Measurements from ENCODE around the gene SAE1.
A peak's percentile ranks its signal among the peaks of the same experiment; 100 is the strongest.

Gene SAE1

DNA sequence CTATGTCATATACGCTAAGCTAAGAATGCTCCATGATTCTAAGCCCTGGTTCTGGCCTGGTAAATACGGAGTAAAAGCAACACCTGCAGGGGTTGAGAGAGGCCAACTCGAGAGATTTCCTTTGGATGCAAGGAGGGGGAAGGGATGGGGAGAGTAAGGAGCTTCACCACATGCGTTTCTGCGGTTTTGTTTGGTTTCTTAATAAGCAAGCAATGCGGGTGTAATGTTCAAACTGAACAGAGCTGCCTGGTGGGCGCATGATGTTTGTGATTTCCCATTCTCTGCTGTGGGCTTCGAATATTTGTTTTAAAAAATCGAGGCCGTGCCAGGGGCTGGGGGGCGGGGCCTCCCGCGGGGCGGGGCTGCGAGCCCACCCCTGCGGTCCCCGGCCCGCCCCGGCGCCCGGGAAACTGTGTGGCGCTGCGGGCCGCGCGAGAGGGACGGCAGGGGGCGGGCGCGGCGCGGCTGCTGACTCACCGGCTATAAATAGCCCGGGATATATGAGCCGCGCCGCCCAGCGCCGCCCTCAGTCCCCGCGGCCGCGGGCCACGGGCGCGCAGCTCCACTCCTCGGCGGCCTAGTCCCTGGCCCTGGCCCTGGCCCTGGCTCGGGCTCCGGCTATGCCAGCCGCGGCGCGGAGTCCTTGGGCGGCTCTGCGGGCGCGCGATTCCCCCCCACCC is 95.3 kb downstream of the SAE1 start:
- DNase-seq = peak; percentile 86

DNA sequence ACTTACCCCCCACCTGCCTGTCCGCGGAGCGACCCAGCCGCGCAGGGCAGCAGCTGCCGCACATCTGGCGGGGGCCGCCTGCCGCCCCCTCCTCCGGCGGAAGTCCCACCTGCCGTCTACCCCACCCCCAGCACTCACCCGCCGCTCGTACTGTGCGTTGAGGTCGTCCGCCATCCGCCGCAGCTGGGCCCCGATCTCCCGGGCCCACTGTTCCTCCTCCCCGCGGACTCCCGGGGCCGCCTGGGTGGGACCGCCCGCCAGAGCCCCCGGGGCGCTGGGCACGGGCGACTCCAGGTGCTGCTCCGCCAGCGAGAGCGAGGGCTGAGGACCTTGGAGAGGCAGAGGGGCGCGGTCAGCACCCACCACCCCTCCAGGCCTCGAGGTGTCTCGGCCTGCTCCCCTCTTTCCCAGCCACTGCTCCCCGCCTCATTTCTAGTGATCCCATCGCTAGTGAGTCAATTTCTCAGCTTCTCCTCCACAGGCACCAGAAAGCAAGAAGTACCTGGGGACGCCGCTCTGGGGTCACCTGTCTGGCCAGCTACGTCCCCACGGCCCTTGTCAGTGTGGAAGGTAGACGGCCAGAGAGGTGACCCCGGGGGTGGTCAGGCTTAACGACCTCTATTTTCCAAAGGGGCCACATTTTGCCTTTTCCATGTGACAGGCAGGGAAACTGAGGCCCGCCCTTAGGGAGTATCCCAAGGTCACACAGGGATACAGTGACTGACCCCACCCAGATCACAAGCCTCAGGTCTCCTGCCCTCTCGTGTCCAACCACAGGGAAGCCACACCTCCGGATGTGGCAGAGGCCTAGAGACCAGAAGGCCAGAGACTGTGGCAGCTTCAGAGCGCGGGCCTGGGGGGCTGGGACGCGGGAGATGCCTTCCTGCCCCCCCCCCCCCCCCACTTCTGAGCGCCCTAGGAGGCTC is 96.1 kb downstream of the SAE1 start:
- no peak for DNase-seq

DNA sequence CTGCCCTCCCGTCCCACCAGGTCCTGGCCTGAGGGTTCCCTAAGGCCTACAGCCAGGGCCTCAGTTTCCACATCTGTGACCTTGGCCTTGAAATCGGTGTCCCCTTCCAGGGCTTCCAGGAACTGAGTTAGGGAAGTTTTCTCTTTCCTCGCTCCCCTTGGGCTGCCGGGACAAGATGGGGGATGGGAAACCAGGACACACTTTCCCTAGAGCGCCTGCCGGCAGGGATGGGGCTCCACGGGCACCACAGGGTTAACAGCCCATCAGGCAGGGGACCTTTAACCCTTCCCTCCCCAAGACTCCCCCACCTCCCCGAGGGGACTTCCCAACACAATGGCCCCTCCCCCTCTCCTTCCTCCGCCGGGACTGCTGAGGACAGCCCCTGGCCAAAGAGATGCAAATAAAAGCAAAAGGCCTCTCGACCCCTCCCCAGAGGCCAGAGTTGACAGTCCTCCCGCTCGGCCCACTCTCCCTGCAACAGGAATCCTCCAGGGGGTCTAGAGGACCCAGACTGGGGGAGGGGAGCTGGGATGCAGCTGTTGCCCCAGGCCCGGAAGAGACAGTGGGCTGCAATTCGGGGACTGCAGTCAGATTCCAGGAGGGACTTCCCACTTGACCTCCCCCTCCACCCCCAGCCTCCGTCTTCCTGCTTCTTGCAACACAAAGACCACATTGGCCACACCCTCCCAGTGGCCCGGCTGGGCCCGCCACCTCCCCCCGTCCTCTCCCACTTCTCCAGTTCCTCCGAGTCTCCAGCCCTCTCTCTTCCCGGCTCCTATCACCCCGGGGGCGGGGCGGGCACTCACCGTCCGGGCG is 96.9 kb downstream of the SAE1 start:
- no peak for DNase-seq

DNA sequence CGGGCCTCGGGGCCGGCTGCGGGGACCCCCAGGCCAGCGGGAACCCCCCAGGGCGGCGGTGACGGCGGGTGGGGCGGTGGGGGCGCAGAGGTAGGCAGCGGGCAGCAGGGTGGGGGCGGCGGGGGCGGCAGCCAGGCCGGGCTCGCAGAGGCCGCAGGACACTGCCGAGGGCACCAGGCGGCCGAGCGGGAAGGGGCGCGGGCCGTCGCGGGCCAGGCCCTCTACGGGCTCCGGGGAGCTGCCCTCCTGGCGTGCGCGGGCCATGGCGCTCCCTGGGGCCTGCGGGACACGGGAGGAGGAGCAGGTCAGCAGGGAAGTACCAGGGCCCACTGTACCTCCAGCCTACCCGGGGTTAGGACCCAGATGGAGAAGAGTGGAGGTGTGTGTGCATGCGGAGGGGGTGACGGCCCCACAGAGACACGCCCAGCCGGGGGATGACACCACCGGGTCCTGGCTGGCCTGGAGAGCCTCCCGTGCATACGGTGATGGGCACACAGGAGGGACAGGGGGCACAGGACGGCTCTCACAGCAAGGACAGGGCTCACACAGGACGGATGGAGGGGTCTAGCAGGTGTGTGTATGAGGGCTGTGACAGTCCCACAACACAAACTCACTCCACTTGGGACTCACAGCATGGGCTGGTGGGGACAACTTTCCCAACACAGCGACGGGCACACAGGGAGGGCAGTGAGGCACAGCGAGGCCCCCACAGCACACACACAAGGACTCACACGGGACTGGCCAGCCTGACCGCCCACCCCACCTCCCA is 97.7 kb downstream of the SAE1 start:
- DNase-seq = peak; percentile 48

DNA sequence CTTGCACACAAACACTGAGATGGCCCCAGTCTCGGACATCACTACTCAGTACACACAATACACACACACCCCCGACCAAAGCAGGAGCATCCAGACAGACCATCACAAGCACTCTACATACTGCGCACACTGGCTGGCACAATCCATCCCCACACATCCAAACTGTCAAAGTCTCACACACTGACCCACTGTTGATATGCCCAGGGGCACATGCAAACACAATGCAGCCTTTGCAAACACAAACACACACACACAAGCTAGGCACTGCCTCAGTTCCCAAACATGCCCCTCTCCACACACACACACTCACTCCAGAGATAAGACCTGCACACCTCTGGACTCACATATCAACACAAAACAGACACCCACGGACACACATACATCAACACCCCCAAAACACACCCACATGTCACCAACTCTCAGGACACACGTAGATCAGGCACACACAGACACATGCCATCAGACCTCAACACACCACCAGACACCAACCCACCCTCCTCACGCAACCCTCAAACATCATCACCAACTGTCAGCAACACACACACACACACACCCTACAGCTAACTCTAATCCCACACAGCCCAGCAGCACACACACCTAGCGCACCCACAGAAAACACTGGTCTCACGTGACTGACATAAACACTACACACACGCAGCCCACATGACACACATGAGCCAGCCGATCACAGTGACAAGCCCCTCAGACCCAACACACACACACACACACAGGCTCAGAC is 98.5 kb downstream of the SAE1 start:
- DNase-seq = no peak

DNA sequence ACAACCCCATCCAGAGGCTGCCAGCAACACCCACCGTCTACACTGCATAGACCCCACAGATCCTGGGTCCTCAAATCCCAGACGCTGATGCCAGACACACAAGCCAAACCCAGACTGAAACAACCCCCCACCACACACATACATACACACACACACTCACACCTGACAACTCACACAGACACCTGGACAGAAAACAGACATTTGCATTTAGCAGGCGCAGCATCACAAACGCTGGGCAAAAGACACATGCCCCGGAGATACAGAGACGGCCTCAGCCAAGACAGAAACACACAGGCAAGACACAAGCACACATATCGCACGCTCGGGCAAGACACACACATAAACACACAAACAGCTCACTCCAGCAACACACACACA is 99.0 kb downstream of the SAE1 start:
- no peak for DNase-seq

DNA sequence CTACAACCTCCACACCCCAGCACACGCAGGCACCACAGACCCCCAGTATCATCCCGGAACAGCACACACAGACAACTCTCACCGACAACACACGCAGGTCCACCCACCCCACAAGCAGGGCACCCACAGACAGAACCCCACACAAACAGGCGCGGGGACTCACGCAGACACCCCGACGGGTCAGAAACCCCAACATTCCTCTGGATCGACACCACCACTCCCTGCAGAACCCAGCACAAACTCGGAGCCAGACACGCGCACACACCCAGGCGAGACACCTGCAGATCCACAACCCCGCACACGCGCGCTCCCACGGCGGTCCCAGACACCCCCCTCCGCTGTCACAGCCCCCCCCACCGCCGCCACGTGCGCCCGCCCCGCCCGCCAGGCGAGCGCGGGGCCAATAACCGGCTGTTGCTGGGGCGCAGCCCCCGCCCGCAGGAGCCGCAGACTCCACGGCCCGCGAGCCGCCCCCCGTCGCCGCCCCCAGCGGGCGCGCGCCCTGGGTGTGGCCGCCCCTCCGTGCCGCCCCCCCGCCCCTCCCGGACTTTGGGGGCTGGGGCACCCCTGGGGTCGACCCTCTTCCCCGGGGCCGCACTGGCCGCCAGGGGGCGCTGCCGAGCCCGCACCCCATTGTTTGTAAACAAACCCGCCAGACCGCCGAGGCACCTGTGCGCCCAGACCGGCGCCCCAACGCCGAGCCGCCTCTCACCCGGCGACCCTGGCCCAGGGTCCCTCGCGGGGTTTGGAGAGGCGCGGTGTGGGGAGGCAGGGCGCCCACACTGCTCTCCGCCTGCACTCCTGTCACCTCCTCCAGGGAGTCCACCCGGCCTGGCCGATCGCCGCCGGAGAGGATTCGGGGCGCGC is 99.7 kb downstream of the SAE1 start:
- DNase-seq = peak; percentile 82

DNA sequence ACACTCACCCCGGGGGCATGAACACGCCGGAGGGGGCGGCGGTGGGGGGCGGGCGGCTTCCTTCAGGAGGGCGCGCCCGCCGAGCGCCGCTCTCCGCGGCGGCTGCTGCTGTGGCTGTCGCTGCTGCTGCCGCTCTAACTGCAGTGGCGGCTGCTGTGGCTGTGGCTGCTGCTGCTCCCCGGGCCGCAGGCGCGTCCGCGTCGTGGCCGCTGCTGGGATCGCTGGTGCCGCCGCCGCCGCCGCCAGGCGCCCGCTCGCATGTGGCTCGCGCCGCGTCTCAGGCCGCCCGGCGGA is 100.2 kb downstream of the SAE1 start, which contains the start of gene BBC3:
Gene BBC3 (minus strand): TSS at position 279 of the 294 bp plus-strand sequence. CDS start 2,768 bp downstream, outside the sequence.
- no peak for DNase-seq

DNA sequence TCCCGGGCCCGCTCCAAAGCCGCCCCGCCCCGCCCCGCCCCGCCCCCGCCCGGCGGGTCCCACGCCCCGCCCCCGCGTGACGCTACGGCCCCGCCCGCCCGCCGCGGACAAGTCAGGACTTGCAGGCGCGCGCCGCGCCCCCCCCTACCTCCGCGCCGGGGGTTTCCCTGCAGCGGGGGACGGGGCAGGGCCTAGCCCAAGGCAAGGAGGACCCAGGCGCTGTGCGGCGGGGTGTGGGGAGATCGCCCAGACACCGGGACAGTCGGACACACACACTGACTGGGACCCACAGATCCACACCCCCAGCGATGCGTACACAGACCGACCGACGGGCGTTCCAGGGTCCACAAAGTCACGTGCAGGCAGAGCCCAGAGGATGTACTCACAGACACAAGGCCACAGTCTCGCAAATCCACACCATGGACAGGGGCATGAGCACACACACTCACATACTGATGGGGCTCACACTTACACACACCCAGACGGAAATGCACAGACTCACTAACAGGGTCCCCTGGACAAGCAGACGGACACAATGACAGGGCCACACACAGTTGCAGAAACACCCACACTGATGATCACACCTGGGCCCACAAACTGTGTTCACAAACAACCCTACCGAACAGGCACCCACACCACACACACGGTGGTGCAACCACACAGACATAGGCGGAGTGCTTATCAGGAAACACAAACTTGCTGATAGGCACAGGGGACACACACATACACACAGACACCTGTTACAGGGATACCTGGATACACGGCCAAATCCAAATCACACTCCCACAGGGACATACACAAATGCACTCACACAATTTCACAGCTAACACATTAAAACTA is 100.8 kb downstream of the SAE1 start:
- peak; percentile 92 for DNase-seq

DNA sequence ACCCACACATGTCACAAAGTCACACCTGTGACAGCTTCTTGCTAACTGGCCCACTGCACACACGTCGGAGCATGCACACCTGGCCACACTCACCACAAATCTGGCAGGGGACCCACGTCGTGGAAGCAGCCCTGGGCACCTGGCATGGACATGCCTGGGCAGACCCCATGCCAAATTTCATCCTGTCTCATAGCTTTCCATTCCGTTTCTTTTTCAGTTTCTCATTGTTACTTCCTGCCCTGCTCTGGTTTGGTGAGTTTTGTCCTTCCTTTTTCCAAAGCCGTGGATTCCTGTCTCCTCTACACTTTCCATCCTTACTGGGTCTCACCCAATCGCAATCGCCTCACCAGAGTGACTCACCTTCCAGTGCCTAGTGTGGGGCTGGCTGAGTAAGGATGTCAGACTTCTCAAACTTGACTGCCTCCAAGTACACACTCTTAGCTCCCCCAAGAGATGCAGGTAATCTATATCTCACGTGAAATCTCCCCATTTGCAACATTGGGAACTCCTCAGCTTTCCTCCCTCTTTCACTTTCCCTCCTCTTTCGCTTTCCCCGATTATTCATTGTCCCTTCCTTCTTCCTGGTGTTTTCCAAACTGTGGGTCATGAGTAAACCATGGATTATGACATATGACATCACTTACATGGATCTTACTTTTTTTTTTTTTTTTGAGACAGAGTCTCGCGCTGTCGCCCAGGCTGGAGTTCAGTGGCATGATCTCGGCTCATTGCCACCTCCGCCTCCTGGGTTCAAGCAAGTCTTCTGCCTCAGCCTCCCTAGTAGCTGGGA is 102.0 kb downstream of the SAE1 start:
- DNase-seq = no peak

DNA sequence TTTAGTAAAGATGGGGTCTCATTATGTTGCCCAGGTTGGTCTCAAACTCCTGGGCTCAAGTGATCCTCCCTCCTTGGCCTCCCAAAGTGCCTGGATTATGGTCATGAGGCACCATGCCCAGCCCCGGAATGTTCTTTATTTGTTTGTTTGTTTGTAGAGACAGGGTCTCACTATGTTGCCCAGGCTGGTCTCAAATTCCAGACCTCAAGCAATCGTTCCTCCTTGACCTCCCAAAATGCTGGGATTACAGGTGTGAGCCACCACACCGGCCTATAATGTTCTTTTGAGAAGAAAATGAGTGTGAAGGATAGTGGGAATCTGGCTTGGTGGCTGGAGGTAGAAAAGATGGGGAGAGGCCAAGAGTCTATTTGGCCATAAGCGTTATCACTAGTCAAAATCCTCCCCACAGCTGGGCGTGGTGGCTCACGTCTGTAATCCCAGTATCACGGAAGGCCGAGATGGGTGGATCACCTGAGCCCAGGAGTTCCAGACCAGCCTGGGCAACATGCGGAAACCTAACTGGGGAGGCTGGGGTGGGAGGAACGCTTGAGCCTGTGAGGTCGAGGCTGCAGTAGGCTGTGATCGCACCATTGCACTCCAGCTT is 105.5 kb downstream of the SAE1 start:
- no peak for DNase-seq

DNA sequence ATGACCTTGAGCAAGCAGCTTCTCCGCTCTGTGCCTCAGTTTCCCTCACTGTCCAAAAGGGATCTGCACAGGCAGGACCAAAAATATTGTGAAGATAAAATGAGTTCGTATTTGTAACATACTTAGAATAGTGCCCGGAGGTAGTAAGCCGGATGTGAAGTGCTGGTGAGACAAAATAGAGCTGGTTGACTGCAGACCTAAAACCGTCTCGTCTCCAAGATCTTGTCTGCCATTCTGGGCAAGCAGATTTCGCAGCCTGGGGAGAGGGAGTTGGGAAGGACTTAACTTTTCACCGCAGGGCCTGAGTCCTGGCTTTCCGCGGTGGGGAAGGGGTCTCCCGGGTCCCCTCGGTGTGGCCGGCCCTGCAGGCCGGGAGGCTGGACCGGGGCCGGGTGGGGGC is 108.5 kb downstream of the SAE1 start:
- DNase-seq = no peak

DNA sequence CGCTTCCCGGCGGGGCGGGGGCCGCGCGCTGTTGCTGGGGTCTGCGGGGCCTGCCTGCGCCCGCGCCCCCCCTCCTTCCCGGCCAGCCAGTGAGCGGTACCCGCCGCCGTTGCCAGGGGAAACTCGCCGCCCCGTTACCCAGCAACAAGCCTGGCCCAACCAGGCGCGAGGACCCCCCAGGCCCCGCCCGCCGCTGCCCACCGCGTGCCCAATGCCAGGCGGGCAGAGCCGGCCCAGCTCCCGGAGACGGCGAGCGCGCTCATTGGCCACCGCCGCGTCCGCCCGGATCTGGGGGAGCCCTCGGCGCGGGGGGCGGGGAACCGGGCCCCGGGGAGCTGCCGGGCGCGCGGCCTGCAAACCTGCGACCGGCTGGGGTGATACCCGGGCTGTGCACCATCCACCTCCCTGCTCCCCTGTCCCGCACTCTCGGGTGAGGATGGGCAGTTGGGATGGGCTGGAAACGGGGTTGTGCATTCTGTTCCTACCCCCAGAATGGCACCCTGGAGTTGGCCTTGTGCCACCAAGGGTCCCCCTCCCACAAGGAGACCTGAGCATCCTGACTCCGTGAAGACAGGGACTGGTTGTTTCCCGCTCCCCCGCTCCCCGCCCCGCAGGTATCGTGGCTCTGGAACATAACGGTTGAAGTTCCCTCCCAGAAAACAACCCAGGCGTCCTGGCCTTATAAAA is 109.1 kb downstream of the SAE1 start:
- peak; percentile 61 for DNase-seq

DNA sequence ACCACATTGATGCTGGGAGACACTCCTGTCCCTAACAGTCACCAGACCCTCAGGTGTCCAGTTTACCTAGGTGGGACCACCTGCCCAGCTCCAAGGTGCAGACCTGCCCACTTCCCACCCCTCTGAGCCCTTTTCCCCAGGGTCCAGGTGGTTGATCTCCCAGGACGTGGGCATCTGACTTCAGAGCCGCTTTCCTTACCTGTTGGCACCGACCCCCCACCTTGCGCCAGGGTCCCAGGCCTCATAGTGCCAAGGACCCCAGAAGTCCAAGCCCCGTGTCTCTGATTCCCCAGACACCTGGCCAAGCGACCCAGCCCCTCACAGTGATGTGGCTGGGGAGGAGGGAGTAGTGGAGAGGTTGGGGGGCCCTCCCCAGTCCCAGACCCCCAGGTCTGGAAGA is 109.9 kb downstream of the SAE1 start:
- DNase-seq = no peak

DNA sequence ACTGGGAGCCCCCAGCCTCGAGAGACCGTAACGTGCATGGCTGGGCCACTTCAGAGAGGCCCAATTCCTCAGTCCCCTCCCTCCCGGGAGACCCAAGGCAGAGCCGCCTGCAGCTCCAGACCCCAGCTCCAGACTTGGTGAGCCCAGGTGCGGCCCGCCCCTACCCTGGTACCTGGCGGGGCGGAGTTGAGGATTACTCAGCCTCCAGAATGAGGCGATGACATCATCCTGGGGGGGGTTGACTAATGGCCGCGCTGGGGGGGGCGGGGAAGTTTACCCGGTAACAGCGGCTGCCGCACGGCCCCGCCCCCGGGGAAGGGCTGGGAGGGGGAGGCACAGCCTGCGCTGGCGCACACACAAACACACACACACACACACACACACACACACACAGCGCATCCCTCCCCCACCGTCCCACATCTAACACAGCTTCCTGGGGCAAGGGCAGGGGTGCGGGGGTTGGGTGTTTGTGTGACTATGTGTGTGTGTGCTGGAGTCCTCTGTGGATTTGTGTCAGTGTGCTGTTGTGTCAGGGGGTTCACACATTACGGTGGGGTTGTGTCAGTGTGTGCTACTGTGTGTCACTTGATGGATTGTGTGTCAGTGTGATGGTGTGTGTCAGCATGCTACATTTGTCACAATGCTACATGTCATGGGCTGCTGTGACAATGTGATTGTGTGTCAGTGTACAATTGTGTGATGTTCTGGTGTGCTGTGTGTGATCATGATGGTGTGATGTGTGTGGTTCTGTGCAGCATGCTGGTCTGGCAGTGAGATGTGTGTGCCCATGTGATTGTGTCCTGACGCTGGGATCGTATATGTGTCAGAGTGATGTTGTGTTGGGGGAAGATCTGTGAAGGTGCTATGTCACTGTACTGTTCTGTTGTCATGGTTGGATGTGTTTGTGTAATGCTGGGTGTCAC is 110.6 kb downstream of the SAE1 start:
- DNase-seq = peak; percentile 92

DNA sequence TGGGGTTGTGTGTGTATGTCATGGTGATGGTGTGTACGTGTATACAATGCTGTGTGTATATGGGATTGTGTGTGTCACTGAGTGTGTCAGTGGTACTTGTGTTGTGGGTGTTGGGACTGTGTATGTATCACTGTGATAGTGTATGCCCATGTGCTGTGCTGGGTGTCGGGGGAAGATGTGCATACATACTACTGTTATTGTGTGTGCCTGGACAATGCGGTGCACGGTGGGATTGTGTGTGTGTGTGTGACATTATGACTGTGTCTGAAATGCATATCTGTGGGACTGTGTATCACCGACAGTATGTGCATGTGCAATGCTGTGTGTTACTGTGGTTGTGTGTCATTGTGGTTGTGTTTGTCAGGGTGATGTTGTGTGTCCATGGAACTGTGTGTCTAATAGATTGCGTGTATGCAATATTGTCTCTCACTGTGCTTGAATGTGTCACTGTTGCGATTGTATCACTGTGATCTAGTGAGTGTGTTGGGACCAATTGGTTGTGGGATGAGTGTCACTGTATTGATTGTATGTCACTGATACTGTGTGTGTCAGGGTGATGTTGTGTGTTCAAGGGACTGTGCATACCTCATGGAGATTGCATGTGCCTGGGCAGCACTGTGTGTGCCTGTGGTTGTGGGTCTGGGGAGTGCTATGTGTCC is 111.4 kb downstream of the SAE1 start:
- DNase-seq = no peak

Data from activated CD4-positive, alpha-beta T cell treated with anti-CD3 and anti-CD28 coated beads, Interleukin-2, amount 50 U/mL, for 1 hour (primary cell).